Measurements from ENCODE around the gene TEX29.

Gene TEX29

DNA sequence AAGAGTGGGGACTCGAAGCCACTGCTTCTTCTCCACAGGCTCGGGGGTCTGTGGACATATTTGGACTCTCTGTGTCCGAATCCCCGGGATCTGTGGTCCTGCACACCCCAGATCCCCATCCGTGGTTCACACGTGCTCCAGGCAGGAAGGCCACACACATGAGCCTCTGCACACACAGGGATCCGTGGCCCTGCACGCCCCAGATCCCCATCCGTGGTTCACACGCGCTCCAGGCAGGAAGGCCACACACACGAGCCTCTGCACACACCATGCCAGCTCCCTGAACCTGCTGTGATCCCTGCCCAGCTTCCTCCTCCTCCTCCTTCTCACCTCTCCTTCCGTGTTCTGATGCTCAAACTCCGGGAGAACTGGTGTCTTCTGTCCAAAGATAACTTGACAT lies 3.1 kb downstream of the TEX29 start:
- no peak for DNase-seq

- no peak for DNase-seq
Measured at GRCh38 chr13:111323950-111324651, 3.7 kb downstream of the TEX29 start.

DNA sequence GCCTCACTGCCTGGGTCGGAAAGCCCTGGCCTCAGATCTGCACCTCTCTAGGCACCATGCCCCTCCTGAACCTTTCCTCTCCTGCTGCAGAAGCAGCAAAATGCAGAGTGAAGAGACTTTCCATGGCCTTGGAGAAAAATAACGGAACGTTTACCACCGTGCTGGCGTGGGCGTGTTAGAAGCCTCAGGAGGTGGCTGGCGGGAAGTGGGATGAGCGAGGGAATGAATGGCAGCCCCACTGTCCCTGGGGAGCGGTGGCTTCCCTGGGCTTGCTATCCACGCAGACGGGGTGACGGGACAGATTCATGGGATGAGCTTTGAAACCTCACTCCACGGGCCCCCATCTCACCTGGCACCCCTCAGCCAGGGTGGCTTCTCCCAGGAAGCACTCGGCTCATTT lies 4.3 kb downstream of the TEX29 start:
- DNase-seq = no peak

GRCh38 chr13:111325146-111325890 lies 4.9 kb downstream of the TEX29 start:
- DNase-seq = no peak

DNA sequence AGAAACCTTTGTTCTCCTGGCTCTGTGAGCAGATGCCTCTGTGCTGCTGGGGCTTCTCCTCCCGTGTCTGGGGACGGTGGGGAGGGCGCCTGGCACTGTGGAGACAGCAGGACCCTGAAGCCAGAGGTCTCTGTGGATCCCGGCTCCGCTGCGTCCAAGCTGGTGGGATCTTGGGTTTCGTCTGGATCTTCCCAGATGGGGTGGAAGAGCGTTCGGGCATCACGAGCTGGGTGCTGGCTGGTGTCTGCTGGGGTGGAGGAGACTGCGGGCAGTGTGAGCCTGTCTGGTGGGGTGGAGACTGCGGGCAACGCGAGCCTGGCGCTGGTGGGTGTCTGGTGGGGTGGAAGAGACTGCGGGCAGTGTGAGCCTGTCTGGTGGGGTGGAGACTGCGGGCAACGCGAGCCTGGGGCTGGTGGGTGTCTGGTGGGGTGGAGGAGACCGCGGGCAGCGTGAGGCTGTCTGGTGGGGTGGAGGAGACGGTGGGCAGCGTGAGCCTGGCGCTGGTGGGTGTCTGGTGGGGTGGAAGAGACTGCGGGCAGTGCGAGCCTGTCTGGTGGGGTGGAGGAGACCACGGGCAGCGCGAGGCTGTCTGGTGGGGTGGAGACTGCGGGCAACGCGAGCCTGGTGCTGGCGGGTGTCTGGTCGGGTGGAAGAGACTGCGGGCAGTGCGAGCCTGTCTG lies 5.6 kb downstream of the TEX29 start:
- no peak for DNase-seq

DNA sequence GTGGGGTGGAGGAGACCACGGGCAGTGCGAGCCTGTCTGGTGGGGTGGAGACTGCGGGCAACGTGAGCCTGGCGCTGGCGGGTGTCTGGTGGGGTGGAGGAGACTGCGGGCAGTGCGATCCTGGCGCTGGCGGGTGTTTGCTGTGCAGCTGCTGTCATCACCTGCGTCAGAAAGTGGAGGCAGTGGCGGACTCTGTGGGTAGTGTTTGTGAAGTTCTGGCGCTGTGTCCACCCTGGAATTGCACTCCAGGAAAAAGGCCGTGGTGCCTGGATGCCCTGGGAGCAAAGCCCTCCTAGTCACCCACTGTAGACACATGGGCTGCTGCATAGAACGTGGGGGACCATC lies 6.2 kb downstream of the TEX29 start:
- DNase-seq = no peak

DNA sequence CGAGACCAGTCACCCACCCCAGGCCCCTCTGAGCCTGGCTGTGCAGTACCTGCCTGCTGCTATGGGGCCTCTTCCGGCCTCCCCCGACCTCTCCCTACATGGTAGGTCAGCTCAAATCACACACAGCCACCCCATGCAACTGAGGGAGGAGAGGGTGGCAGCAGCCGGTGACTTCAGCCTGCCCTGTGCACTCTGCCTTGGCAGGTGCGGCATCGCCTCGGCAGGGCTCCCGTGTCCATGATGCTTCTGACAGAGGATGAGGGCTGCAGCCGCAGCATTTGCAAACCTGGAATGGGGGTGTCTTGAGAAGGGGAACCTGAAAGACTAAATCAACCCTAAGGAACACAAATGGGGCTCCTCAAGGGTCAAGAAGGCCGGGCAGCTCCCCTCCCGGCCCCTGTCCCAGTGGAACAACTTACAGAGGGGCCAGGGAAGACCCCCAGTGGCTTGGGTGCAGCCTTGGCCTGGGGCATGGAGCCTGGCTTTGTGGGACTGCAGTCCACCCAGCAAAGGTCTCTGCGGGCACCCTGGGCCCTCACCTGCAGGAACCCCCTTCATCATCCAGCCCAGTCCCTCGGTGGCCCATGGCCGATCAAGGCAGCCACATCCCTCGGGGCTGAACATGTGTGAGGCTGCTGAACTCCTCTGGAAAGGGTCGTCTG lies 6.7 kb downstream of the TEX29 start:
- no peak for DNase-seq

DNA sequence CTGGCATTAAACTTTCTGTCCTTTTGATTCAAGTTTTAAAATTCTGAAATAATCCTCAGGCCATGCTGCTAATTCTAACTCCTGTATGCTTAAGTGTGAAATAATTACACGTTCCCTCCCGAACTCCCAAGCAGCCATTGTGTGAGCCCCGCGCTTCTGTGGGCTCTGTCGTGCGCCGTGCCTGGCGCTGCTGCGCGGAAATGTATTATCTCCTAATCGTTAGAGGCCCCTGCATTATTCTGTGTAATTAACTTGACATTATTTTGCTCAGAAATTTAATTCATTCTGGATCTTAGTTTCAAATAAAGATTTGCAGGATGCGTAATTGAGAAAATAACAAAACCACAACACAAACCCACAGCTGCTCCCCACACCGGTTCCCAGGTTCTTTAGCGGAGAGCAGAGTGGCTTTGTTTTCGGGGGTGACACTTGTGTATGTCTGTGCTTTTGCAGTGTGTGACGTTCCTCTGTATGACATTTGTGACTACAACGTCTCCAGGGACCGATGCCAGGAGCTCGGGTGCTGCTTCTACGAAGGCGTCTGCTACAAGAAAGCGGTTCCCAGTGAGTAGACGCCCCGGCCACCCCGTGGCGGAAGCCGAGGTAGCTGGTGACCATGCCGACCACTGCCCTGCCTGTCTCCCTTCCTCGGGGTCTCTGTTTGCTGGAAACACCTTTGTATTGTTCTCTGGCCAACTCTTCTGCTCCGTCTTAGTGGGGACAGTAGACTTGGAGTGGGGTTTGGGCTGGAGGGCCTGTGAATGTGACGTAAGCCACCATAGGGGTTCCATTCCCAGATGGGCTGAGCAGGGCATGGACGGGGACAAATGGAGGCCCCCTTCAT lies 7.5 kb downstream of the TEX29 start:
- DNase-seq = no peak

DNA sequence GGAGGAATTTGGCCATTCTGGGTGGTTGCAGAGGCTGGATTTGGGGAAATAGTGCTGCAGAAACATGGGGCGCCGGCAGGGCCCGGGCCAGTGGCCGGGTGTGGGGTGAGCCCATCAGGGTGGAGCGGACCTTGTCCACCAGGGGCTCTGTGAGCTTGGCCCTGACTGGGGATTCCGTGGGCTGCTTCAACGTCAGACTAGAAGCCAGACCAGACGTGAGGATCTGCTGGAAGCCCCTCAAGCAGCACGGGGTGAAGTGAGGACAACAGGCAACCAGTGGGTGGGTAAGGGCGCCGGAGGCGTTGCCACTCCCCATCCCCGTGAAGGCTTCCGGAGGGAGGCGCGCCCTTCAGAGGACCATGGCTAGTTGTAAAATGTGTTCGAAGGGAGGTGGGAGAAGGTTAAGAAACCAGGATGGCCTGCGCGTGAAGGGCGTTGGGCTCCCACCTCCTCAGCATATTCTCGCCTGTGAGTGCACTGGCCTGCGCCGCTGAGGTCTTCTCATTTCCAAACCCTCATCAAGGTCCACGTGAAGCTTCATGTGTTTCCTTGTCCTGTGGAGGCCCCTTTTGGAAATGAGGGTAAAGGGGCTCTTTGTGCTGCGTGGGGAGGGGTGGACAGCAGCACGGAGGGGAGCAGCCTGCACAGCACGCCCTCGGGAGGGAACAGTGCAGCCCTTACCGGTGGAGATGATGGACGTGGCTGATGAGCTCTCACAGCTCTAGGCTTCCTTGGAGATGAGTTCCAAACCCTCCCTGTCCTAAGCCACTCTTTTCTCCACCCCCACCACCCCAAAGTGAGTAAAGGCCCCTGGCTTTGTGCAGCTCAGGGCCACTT lies 8.3 kb downstream of the TEX29 start:
- no peak for DNase-seq

DNA sequence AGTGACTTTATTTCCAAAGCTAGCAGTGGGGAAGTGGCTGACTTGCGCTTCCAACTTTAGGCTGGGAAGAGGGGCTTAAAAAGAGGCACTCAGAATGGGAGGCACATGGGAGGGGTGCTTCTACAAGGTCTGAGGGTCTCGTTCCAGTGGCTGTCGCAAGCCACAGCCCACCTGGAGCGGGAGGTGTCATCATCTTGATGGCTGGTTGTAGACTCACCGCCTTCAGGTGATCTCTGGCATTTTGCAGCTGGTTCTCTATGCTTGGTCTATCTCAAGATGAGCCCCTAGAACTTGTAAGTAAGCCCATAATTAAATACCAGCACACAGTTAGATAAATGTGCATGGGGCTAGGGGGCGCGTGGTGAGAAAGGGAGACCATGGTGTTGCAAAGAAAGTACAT lies 9.2 kb downstream of the TEX29 start:
- DNase-seq = no peak

DNA sequence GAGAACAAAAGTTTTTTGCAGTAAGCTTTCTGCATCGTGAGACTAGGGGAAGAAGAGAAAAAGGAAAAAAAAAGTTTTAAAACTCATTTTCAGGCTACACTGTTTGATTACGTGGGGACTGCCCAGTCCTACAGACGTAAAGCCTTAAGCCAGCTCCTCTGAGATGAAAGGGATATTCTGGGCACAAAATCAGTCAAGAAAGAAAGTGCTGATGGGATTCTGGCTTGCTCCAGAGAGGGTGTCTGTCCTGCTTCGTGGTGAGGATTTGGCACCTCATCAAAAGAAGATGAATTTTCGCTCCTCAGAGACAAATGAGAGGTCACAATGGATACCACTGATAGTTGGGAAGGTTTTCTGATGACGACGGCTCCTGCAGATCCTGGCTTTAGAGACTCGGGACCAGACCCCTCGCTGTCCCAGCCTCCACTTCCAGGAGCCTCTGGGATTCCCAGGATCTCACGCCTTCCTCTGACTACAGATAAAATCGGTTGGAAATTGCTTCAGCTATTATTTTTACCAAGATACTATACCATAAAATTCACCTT lies 9.7 kb downstream of the TEX29 start:
- no peak for DNase-seq

- no peak for DNase-seq
Measured at GRCh38 chr13:111335298-111335697, 14.9 kb downstream of the TEX29 start.

DNA sequence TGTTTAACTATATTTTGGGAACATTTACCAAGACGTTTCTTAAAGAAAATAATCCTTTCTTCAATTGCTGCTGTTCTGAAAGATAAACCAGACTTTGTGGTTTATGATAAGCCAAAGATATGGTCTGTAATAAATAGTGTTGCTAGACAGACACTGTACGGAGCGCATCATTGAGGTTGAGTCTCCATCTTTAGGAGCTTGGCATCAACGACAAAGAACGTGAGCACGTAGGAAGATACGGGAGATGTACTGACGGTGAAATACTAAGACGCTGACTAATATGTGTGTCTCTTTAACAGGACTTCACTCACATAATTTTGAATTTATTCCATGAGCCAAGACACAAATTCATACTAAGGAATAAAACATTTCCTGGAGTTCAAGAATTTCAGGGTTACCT lies 16.2 kb downstream of the TEX29 start:
- no peak for DNase-seq

DNA sequence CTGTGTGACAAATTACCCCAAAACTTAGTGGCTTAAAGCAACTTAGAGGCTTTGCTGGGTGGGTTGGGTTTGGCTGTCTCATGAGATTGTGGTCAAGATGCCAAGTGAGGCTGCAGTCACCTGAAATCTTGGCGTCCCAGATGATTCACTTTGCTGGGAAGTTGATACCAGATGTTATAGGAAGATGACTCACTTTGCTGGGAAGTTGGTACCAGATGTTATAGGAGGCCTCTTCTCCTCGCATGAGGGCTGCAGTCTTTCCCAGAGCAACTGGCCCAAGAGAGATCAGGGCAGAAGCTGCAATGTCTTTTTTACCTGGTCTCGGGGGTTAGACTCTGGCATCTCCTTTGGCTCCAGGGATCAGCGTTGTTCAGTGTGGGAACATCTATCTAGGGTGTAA lies 16.8 kb downstream of the TEX29 start:
- no peak for DNase-seq

DNA sequence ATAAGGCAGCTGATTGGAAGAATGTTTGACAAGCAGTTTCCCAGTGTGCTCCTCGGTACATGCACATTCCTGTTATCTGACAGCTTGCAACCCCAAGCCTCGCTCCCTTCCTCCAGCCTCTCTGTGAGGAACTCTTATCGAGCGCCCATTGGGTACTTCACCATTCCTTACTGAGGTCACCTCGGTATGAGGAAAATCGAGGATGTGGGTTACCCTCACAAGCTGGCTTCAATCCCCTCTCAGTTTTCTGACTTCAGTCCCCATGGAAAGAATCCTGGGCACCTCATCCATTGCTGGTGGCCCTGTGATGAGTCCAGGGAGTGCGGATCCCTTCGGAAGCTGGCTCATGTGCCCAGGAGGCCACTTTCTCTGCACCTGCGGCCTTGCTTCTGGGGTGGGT lies 17.3 kb downstream of the TEX29 start:
- DNase-seq = no peak

DNA sequence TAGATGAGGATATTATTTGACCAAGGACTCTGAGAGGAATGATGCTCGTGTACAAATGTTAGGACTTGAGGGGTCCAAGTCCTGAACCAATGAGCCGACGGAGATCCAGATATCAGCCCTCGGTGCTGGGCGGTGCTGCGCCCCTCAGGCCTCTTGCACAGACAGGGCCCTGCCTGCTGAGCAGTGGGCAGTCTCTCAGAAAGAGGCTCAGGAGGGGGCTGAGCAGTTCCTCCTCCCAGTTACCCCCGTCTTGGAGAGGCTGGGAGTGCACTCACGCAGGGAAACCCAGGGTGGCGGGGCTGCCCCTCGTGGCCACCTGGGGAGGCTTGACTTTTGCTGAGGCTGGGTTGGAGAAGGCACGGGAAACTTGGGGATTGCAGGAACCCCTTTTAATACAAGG lies 18.4 kb downstream of the TEX29 start:
- DNase-seq = no peak

DNA sequence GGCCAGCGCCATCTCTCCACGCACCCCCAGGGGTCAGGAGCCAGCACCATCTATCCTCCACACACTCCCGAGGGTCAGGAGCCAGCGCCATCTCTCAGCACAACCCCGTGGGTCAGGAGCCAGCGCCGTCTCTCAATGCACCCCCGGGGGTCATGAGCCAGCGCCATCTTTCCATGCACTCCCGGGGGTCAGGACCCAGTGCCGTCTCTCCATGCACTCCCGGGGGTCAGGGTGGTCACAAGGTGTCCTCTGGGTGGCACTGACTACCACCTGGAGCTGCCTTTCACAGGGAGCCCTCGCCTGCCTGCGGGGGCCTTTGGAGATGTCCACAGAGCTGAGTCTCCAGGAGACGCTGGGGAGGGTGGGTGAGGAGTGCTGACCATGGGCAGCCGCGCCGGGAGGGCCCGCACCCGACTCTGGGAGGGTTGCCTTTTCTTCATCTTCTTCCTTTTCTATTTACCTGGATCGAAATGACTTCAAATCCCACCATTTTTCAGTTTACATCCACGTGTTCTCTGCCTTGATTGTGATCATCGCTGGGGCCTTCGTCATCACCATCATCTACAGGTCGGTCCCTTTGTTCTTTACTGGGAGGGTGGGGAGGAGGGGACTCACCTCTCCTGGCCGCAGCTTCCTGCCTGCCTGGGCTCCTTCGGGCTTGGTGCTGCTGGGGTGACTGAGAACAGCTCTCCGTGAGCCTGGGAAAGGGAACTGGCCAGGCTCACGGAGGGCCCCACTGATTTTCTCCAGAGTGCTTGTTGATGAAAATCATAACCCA lies 19.1 kb downstream of the TEX29 start:
- DNase-seq = no peak

- no peak for DNase-seq
Measured at GRCh38 chr13:111341886-111342285, 21.4 kb downstream of the TEX29 start.

GRCh38 chr13:111342721-111343120 lies 22.3 kb downstream of the TEX29 start:
- no peak for DNase-seq

DNA sequence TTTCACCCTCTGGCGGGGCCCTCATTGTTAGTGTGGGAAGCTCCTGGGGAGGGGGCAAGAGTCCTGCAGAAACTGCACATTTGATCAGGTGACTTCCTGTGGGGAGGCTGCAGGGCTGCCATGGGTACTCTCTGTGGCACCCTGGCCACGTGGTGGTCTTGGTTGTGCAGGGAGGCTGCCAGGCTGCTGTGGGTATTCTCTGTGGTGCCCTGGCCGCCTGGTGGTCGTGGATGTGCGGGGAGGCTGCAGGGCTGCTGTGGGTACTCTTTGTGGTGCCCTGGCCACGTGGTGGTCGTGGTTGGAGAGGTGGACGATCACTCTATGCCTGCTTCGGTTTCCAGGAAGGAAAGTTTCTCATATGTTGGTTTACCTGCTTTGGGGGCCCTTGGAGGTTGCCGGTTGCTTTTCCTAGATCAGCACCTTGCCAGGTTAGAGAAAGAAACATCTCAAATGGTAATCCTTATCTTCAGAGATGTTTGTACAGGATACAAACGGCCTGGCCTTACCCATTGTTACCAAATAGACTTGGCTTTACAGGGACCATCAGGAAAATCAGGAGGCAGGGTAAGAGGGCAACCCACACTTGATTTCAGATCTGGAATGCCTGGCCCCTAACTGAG lies 22.9 kb downstream of the TEX29 start:
- no peak for DNase-seq

Measured in NCI-H524 treated with DMSO at 0.1 percent for 48 hours (cell line).